GM12873 (cell line): ENCODE data around the gene PRSS21.
A peak's percentile ranks its signal among the peaks of the same experiment; 100 is the strongest.

Experiments used
- TF ChIP-seq, protein P1 (sequence below): IDR thresholded peaks from 2 replicates; pipeline ENCODE4 v1.5.1; 2012; ENCODE audit warnings: low read depth, mild to moderate bottlenecking, moderate library complexity, low read length, control low read depth; ENCODE audit not compliant: insufficient read depth; ENCODE audit errors: missing control alignments

PRSS21 gene

DNA sequence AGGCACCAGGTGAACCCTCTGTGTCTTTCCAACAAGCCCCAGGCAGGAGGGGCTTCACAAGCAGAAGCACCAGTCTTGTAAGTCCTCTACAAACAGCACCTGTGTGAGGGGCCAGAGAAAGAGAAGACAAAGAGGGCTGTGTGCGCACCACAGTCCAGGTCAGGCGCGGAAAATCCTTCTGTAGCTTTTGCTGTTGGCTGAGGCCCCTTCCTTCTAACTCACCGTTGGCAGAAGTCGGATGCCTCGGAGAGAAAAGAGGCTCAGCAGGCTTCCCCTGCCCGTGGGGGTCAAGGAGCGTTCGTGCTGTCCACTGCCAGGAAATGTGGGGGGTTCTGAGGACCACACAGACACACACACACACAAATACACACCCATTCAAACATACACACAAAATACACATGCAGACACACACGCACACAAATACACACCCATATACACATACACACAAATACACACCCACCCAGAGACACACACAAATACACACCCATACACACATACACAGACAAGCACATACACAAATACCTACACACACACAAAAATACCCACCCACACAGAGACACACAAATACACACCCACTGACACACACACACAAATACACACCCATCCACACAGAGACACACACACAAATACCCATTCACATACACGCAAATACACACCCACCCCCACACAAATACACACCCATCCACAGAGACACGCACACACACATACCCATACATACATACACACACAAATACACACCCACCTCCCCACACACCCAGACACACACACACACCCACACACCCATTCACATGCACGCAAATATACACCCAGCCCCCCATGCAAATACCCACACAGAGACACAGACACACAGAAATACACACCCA is 19.8 kb downstream of the PRSS21 start:
- TF ChIP-seq, protein P1, sequence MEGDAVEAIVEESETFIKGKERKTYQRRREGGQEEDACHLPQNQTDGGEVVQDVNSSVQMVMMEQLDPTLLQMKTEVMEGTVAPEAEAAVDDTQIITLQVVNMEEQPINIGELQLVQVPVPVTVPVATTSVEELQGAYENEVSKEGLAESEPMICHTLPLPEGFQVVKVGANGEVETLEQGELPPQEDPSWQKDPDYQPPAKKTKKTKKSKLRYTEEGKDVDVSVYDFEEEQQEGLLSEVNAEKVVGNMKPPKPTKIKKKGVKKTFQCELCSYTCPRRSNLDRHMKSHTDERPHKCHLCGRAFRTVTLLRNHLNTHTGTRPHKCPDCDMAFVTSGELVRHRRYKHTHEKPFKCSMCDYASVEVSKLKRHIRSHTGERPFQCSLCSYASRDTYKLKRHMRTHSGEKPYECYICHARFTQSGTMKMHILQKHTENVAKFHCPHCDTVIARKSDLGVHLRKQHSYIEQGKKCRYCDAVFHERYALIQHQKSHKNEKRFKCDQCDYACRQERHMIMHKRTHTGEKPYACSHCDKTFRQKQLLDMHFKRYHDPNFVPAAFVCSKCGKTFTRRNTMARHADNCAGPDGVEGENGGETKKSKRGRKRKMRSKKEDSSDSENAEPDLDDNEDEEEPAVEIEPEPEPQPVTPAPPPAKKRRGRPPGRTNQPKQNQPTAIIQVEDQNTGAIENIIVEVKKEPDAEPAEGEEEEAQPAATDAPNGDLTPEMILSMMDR = no peak

DNA sequence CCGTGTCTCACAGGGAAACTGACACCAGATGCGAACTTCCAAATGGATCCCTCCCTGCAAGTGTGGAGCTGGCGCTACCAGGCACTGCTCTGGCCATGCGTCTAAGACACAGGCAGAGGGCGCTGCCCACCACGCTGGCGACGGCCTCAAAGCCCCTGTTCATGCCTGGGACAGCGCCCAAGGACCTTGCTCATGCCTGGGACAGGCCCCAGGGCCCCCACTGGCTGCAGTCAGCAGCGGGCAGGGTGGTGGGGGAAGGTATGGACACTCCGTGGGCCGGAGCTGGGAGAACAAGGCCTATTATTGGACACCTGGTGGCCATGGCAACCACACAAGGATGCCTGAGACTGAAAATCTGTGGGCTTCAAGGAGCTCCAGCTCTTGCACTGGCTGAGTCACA is 21.9 kb downstream of the PRSS21 start:
- TF ChIP-seq, protein P1 = peak; percentile 80

DNA sequence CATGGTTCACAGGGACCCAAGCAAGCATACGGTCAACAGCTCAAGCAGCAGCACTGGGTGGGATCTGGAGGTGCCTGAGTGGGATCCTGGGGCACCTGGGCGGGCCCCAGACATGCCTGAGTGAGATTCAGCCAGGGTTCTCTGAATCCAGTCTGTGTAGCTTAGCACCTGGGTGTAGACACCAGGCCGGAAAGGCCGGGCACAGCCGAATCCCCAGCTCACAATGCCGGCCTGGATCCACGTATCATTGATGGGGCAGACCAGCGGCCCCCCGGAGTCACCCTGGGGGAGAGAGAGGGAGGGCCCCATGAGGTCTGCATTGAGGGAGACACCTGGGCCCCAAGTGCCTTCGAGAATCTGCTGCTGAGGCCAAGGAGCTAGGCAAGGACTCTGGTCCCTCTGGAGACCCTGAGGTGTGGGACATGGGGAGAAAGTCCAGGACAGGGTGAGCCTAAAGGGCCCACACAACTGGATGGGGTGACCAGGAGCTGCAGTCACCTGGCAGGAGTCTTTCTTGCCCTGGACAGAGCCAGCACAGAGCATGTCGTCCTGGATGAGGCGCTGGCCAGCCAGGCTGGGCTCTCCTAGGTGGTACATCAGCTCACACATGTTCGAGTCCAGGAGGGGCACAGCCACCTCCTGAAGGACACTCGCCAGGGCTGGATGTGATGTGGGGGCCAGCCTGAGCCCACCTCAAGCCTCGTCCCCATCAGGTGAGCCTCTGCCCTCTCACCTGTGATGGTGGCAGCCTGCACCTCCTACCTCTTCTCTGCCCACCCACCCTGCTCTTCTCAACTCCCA is 22.8 kb downstream of the PRSS21 start:
- TF ChIP-seq, protein P1 = no peak

- TF ChIP-seq, protein P1 = no peak
These were observed 23.9 kb downstream of the PRSS21 start for GRCh38 chr16:2840914-2841313.

- TF ChIP-seq, protein P1 = no peak
These were observed 24.7 kb downstream of the PRSS21 start for GRCh38 chr16:2841606-2842339.

DNA sequence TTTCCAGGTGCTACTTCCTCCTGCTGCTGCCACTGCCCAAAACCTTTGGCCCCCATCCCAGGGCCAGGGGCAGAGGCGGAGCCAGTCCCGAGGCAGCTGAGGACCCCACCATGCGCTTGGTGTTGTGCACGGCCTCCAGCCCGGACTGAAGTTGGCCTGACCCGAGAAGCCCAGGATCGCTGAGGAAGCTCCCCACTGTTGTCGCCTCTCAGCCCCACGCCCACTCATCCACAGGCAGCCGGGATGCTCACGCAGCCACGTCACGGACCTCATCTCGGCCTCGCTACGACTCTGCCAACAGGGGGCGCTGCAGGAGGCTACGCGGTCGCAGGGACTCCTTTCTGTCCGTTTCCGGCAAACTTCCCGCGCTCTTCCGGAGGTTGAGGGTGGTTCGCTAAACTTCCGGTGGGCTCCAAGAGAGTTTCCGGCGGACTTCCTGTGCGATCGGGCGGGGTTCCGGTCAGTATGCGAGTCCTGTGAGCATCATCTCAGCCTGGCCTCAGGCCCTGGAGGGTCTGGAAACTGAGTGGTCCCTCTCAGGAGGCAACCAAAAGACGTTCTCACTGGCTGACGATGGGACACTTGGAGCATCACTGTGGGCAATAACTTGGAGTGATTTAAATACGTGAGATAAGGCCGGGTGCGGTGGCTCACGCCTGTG is 25.4 kb downstream of the PRSS21 start:
- TF ChIP-seq, protein P1 = peak; percentile 71
